ENCODE measurements around the gene MORN5.

GRCh38 chr9:122216138-122216797 is 56.6 kb downstream of the MORN5 start:
- TF ChIP-seq CTCF (IDR thresholded peaks at IDR 0.05), result no peak
- no peak for TF ChIP-seq POLR2A (IDR thresholded peaks at IDR 0.05)

Data from body of pancreas (tissue), 4 donors.